ENCODE measurements around the gene PRKAG3.

DNA sequence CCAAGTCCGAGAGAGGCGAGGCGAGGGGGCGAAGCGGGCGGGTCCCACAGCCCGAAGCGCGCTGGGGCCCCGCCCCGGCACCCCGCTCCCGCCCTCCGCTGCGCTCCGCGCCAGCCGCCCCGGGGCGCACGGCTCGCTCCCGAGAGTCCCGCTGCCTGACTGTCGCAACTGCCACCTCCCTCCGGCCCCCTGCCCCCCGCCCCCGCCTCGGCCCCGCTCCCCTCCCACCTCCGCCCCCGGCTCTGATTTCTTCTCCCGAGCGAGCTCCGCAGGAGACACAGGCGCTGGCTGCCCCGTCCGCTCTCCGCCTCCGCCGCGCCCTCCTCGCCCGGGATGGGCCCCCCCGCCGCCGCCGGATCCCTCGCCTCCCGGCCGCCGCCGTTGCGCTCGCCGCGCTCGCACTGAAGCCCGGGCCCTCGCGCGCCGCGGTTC is 28.0 kb upstream of the PRKAG3 start, which contains the start of gene WNT6:
- TF ChIP-seq CTCF (conservative IDR thresholded peaks at IDR 0.05; ENCODE audit: low read depth, low read length) (no peak), EZH2 (IDR thresholded peaks at IDR 0.05; ENCODE audit: borderline replicate concordance, low read depth, low read length, poor library complexity, severe bottlenecking) (no peak)
